GM18498 (cell line): ENCODE data around the gene JMJD1C.
"Not testable (repeated sequence)": the region's sequence is repeated elsewhere in the genome, so short reads cannot be mapped to it uniquely, and the experiment has no call there.

Experiments
- ATAC-seq: cut with Tn5 transposase; IDR thresholded peaks from one replicate; pipeline ENCODE4 v1.9.1; 2021; ENCODE audit warnings: mild to moderate bottlenecking, moderate library complexity; ENCODE audit not compliant: unreplicated experiment

The JMJD1C gene

DNA sequence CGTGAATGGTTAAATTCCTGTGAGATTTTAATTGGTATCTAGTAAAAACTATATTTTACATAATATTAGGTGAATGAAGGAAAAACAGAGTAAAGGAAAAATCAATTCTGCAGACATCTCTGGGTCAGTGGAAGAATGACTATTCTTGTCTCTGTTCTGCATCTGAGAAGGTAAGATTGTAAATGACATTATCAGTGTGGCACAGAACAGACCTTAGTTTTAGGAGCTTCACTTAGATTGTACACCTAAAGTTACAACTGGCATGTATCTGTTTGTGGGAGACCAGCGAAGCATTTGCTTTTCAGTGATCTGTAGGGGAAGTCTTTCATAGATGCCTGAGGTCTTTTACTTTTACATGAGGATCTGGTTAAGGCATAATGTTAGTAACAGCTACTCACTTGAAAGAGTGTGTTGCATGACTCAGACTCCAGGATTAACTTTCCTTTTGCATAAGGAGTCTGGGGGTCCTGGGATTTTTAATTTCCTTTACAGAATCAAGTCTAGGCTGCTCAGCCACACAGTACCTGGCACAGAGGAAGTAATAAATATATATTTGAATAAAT is 56.2 kb downstream of the JMJD1C start:
- ATAC-seq = no peak

DNA sequence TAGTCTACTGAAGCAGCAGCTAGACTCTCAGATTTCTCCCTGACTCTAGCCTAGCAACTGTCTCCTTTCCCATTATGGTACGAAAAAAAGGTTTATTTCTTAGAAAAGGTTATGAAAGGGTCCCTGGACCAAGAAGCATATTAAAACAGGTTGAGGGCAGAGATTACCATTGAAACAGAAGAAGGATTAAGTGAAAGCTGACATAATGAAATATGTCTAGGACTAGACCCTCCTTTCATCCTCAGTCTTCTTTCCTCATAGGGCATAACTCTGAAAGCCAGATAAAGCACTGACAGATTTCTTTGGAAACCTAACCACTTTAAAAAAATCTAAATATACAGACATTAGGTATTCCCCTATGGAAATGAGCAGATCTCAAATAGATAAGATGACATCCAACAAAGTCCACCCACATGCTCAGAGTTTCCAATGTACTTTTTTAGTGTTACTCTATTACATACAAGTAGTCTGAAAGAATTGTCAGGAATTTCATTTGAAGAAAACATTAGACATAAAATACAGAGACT is 58.6 kb downstream of the JMJD1C start:
- ATAC-seq = no peak

DNA sequence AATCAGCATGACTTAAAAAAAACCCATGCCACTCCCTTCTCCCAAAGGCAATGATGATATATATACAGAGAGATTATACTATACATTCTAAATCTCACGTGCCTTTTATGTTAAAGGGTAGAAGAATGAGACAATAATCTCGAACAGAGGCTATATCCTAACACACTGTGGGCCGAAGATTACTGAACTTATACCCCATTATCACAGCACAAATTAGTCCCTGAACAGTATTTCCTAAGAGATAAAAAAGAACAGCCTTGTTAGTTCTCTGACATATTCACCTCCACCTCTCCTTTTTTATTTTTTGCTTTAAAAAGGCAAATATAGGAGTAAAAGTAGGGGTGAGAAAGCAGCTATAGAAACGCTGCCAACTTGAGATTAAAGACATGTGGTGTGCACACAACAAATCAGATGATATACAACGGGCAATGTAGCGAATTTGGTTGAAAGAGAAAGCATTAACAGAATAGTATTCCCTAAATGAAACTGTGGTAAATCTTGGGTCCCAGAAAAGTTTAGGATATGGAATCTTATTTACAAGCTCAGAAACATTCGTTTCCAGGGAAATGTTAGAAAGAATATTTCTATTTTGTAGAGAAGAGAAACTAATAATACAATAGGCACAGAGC is 69.5 kb downstream of the JMJD1C start:
- no peak for ATAC-seq

DNA sequence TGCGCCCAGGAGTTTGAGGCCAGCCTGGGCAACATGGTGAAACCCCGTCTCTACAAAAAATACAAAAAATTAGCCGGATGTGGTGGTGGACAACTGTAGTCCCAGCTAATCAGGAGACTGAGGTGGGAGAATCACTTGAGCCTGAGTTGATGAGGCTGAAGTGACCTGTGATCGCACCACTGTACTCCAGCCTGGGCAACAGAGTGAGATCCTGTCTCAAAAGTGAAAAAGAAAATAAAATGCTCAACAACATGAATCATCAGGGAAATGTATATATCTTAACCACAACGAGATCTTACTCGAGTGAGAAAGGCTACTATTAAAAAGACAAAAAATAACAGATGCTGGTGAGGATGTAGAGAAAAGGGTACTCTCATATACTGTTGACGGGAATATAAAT is 72.7 kb downstream of the JMJD1C start:
- no peak for ATAC-seq

DNA sequence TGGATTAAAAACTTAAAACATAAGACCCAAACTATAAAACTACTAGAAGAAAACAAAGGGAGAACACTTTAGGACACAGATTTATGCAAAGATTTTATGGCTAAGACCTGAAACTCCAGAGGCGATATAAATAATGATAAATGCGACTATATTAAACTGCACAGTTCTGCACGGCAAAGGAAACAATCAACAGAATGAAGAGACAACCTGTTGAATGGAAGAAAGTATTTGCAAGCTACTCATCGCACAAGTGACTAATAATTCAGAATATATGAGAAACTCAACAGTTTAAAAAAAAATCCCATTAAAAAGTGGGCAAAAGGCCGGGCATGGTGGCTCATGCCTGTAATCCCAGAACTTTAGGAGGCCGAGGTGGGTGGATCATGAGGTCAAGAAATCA is 73.6 kb downstream of the JMJD1C start:
- no peak for ATAC-seq

DNA sequence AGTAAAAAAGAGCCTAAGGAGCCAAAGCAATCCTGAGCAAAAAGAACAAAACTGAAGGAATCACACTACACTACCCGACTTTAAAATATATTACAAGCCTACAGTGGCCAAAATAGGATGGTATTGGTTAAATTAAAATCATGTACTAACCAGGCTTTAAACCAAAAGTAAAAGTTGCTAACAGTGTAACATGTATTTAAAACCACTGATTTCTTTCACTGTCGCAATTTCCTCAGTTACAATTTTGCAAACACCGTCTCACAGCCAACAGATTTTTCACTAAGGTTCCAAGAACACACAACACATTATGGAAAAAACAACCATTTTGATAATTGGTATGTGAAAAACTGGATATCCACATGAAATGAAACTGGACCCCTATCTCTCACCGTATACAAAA is 74.0 kb downstream of the JMJD1C start:
- no peak for ATAC-seq

DNA sequence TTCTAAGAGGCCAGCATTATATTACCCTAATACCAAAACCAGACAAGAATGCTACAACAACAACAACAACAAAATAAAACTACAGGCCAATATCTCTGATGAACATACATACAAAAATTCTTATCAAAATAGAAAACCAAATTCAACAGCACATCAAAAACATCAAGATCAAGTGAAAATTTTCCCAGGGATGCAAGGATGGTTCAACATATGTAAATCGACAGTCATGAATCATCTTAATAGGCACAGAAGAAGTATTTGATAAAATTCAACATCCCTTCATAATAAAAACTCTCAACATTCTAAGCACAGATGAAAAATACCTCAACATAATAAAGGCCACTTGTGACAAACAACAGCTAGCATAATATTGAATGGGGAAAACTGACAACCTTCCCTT is 75.3 kb downstream of the JMJD1C start:
- no peak for ATAC-seq

DNA sequence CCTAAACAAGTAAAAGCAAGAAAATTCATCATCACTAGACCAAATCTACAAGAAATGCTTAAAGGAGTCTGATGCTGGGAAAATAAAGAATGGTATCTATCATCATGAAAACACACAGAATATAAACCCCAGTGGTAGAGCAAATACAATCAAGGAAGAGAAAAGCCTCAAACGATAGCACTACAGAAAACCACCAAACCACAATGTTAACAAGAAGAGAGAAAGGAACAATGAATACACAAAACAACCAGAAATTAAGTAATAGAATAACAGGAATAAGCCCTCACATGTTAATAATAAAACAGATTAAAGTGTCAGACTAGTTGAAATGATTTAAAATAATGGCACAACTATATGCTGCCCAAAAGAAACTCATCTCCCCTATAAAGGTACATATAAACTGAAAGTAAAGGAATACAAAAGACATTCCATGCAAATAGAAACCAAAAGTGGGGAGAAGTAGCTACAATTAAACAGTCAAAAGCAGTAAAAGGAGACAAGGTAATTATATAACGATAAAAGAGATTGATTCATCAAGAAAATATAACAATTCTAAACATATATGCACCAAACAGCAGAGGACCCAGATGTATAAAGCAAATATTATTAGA is 77.3 kb downstream of the JMJD1C start:
- ATAC-seq = peak; percentile 68

DNA sequence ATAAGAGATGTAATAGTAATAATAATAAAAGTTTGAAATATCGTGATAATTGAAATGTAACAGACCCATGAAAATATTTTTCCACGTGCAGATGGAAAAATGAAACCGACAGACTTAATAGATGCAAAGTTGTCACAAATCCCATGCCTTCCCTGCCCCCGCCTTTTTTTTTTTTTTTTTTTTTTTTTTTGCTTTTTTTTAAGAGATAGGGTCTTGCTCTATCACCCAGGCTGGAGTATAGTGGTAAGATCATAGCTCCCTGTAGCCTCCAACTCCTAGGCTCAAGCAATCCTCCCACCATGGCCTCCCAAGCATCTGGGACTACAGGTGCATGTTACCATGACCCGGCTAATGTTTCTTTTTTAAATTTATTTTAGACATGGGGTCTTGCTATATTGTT is 80.5 kb downstream of the JMJD1C start:
- no peak for ATAC-seq

DNA sequence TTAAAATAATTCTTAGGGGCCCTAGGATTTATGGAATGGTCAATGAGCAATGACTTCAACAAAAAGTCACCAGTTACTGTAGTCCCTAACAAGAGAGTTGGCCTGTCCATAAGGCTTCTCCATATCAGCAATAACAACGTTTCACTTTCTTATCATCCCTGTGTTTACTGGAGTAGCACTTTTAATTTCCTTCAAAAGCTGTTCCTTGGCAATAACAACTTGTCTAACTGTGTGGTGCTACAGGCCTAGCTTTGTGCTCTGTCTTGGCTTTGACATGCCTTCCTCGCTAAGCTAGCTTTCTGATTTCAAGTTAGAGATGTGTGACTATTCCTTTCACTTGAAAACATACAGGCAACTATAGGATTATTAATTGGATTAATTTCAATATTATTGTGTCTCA is 81.1 kb downstream of the JMJD1C start:
- no peak for ATAC-seq

DNA sequence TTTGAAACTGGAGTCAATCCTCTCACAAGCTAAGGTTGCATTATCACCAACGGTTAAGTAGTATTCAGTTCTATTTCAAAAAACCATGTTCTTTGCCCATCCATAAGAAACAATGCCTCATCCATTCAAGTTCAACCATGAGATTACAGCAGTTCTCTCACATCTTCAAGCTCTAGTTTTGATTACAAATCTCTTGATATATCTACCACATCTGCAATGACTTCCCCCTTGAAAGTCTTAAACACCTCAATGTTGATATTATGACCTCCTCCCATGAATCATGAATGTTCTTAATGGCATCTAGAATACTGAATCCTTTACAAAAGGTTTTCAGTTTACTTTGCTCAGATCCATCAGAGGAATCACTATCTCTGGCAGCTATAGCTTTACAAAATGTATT is 81.8 kb downstream of the JMJD1C start:
- no peak for ATAC-seq

DNA sequence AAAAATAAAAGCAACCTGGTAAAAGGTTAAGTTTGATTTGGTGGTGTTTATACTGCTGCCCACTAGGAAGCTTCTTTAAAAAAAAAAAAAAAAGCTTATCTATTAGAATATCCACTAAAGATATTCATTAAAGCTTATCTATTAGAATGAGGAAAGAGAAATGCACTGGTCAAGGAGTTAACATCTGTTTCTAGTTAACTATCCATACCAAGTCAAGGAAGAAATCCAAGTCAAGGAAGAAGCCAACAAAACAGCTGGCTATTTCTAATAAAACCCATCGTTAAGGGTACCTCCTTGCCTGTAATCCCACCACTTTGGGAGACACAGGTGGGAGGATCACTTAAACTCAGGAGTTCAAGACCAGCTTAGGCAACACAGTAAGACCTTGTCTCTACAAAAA is 82.6 kb downstream of the JMJD1C start:
- ATAC-seq = no peak

DNA sequence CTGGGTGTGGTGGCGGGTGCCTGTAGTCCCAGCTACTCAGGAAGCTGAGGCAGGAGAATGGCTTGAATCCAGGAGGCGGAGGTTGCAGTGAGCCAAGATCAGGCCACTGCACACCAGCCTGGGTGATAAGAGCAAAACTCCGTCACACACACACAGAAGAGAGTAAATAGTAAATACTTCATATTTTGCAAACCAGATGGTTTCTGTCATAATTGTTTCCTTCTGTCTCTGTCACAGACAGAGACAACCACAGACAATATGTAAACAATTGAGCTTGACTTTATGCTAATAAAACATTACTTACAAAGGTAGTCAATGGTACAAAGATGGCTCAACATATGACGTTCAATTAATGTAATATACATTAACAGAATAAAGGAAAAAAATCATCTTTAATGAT is 83.7 kb downstream of the JMJD1C start:
- ATAC-seq = no peak

DNA sequence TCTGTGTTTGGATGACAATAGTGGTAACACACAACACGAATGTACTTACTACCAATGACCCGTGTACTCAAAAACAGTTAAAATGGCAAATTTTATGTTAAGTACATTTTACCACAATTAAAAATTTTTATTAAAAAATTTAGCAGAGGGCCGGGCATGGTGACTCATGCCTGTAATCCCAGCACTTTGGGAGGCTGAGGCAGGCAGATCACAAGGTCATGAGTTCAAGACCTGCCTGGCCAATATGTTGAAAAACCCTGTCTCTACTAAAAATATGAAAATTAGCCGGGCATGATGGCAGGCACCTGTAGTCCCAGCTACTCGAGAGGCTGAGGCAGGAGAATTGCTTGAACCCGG is 88.5 kb downstream of the JMJD1C start:
- not testable (repeated sequence) for ATAC-seq

DNA sequence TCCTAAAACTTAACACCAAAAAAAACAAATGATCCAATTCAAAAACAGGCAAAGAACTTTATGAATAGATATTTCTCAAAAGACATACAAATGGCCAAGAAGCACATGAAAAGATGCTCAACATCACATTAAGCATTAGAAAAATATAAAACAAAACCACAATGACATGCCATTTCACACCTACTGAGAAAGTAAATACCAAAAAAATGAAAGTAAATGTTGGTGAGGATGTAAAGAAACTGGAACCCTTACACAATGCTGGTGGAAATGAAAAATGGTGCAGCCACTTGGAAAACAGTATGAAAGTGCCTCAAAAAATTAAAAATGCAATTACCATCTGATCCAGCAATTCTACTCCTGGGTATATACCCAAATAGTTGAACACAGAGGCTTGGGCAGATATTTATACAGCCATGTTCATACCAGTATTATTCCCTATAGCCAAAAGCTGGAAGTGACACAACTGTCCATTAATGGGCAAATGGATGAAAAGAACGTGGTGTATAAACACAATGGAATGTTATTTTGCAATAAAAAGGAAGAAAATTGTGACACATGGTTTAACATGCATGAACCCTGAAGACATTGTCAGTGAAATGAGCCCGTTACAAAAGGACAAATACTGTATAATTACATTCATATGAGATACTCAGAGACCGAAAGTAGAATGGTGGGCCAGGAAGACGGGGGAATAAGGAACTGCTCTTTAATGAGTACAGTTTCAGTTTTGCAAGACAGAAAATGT is 89.0 kb downstream of the JMJD1C start:
- ATAC-seq = peak; percentile 98

DNA sequence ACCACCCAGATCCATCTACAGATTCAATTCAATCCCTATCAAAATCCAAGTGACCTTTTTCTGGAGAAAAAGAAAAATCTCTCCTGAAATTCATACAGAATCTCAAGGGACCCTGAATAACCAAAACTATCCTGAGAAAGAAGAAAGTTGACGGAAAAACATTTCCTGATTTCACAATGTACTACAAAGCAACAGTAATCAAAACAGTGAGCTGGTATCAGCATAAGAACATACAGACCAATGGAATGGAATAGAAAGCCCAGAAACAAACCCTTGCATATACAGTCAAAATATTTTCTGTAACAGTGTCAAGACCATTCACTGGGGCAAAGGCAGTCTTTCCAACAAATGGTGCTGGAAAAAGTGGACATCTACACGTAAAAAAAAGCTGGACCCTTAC is 89.9 kb downstream of the JMJD1C start:
- ATAC-seq = no peak

DNA sequence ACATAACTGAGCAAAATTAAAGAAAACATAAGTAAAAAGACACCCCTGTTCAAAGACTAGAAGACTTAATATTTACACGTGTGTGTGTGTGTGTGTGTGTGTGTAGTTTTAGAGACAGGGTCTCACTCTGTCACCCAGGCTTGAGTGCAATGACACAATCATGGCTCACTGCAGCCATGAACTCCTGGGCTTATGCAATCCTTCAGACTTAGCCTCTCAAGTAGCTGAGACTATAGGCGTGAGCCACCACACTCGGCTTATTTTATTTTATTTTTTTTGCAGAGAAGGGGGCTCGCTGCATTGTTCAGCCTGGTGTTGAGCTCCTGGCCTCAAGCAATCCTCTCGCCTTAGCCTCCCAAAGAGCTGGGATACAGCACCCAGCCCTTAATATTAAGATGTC is 90.3 kb downstream of the JMJD1C start:
- ATAC-seq = no peak

DNA sequence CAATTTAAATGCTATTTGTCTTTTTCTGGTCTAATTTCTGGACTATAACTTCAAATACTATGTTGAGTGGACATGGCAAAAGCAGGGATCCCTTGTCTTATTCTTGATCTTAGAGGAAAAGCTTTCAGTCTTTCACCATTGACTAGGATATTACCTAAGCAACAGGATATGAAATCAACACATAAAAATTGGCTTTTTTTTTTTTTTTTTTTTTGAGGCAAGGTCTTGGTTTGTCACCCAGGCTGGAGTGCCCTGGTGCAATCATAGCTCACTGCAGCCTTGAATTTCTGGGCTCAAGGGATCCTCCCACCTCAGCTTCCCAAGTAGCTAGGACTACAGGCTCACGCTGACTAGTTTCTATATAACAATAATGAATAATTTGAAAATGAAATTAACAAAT is 90.8 kb downstream of the JMJD1C start:
- no peak for ATAC-seq

DNA sequence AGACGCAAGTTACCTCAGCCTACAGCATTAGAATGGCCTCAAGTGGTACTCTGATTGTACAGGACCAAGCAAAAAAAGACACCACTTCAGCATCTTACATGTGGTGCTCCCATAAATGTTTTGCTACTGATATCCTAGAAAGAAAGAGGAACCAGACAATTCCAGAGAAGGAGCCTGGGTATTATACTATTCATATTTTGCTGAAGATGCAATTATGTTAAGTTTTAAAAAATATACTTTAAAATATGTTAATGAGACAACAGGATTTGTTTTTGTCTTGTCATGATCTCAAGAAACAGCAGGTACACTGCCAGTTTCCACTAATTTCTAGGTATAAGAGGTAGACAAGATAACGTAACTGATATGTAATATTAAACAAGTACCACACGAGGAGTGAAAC is 92.6 kb downstream of the JMJD1C start:
- no peak for ATAC-seq

DNA sequence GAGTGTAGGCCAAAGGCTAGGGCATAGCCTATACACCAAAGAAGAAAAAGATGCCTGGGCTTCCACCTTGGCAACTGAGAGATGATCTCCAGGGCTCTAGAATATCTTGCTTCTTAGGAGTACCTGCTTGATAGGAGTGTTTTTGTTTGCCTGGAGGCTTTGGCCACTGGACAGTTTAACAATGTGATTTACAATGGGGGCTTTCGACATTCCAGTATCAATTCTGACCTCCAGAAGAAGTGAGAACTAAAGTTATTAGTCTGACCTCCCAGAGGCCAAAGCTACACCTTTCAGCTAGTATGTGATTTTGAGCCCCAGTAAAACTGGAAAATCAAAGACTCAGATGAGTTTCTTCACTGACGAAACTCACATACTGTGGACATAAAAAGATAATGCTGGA is 96.1 kb downstream of the JMJD1C start:
- ATAC-seq = no peak

DNA sequence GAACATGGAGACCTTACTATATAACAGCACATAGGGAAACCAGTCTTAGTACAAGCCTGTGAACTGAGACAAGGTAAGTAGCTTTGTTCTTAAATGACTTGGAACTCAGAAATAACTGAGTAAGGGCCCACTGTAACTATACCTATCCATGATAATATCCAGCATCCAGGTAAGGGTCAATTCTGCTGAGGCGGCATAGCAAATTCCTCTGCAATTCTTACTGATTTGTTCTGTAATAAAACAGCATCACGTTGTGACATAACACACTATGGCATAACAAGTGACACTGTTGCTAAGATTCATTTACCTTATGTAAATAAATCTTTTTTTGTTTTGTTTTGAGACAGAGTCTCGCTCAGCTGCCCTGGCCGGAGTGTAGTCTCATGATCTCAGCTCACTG is 97.4 kb downstream of the JMJD1C start:
- no peak for ATAC-seq

DNA sequence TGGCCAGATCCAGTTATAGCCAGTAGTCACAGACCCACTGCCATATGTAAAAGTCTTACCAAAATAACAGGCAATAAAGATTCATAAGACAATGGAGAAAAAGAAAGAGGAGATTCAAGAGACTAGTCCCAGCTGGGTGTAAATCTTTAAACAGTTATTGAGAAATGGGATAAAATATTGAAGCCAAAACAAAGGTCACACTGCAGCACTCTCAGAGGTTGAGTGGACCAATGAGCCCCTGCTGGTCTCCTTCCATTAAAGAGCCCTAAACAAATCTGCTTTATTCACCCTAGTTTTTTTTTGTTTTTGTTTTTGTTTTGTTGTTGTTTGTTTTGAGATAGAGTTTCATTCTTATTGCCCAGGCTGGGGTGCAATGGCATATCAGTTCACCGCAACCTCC is 98.8 kb downstream of the JMJD1C start:
- no peak for ATAC-seq
